GM18909 (cell line): ENCODE measurements around the gene ELOVL6.
"Not testable (repeated sequence)": the region's sequence is repeated elsewhere in the genome, so short reads cannot be mapped to it uniquely, and the experiment has no call there.

Experiments
- ATAC-seq: cut with Tn5 transposase; IDR thresholded peaks from one replicate; pipeline ENCODE4 v1.9.1; 2021; ENCODE audit warnings: mild to moderate bottlenecking; ENCODE audit not compliant: unreplicated experiment, poor library complexity

Gene ELOVL6

DNA sequence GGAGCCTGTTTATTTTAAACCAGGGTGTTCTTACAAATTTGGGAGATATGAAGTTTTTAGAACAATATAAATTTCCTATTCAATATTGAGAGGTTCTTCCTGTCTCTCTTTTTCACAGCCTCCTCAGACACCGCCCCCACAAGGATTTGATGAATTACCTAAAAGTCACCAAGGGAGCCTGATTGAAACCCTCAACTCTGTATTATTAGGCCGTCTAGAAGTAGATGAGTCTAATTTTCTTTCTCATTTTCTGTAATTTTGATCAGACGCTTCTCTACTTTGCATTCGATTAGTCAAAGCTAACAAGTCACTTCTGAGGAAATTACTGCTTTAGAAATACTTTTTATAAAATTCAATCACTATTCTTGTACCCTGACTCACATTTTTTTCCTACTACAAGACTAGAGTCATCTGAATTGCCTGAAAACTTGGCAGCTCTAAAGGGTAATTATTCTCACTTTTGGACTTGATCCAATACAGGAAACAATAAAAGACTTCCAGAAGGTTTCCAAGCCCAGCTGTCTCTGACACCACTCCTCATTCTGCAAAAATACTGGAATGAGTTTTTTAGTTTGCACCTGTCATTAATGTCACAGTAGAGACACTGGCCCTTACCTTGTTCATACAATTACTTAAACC, 111.2 kb downstream of the ELOVL6 start:
- ATAC-seq = no peak

- peak; percentile 58 for ATAC-seq
These were observed 113.3 kb downstream of the ELOVL6 start for GRCh38 chr4:110085131-110085530.

DNA sequence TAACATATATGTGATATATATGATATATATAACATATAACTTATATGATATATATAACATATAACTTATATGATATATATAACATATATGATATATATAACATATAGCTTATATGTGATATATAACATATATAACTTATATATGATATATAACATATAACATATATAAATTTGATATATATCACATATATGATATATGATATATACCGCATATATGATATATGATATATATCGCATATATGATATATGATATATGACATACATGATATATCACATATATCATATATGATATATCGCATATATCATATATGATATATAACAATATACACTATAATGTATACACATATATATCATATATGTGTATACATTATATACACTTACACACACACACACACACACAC, 114.3 kb downstream of the ELOVL6 start:
- ATAC-seq = no peak

- not testable (repeated sequence) for ATAC-seq
These were observed 120.3 kb downstream of the ELOVL6 start for GRCh38 chr4:110078148-110078547.

GRCh38 chr4:110076828-110077227, 121.6 kb downstream of the ELOVL6 start:
- ATAC-seq = not testable (repeated sequence)

GRCh38 chr4:110075891-110076290, 122.5 kb downstream of the ELOVL6 start:
- no peak for ATAC-seq

- peak; percentile 68 for ATAC-seq
These were observed 123.2 kb downstream of the ELOVL6 start for GRCh38 chr4:110075083-110075738.

DNA sequence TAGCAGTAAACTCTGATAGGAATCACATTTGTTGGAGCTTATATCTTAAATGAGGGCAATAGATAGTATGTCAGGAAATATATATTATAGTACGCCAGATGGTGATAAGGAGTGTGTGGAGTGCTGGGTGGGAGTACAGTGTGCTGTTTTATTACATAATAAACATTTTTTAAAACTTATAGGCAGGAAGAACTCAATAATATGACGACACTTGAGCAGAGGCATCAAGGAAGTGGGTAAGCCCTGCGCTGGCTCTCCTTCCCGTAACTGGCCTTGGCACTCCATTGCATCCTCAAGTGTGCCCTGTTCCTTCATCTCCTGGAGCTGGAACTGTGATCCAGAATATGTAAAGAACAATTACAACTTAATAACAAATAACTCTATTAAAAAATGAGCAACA, 123.8 kb downstream of the ELOVL6 start:
- ATAC-seq = no peak

DNA sequence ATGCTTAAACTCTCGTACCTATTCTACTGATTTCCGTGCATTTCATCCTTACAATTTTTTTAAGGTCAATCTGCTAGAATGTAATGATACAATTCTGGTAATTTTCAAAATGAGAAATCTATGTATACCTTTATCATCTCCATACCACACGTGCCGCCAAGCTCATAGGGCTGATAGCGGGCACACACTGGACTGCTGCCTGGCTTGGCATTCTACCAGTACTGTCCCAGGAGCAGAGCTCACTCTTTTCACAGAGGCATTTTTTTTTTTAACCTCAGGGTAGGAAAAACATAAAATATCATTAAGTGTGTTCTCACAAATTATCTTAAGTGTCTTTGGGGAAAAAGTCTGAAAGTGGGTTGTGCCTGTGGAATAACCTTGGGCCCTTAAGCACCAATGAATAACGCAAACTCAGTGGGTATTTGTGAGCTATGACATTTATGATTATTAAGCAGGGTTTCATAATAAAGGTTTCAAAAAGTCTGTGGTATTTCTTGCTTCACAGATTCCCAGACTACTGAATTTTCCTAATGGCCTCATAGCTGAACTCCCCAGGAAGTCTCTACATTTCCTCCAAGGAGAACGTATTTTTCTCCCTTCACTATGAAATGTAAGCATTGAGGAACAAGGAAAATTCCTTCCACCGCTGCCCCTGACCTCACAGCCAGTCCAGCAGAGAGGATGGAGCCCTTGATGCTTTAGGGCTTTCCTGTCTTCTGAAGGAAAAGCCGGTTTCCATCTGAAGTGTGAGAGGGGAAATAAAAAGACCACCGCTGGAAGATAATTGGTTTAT, 125.2 kb downstream of the ELOVL6 start:
- ATAC-seq = no peak

DNA sequence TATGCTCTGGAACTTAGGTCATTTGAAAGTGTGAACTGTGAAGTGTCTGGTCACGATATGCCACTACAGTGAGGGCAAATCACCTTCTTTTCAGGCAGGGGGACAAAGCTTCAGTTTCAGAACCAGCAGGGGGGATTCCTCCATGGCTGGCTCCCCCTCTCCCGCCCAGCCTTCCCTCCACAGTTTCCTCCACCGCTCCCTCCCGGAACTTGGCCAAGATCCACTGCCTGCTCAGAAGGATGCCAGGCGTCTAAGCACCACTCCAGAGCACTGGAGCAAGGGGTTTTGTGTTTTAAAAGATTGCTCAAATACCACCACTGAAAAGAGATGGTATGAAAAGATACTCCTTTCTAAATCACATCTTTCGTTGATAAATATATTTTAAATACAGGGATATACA, 126.9 kb downstream of the ELOVL6 start:
- ATAC-seq = no peak

- no peak for ATAC-seq
These were observed 130.2 kb downstream of the ELOVL6 start for GRCh38 chr4:110068248-110068647.

DNA sequence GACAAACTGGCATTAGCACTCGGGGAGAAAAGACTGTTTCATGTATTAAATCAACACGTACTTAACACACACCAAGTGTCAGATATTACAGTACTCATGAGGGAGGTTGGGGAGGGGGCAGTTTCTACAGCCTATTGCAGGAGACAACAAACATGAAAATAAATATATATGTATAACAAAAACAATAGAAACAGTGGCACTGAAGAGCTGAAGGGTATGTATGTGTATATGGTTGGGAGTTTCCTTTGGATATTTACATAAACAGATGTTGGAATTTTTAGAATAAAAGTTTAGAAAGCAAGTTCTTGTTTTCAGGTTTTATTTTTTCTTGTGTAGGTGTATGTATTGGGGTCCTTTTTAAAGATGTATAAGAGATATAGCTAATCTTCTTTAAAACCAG, 133.5 kb downstream of the ELOVL6 start:
- no peak for ATAC-seq

- ATAC-seq = no peak
These were observed 134.1 kb downstream of the ELOVL6 start for GRCh38 chr4:110064295-110064694.

DNA sequence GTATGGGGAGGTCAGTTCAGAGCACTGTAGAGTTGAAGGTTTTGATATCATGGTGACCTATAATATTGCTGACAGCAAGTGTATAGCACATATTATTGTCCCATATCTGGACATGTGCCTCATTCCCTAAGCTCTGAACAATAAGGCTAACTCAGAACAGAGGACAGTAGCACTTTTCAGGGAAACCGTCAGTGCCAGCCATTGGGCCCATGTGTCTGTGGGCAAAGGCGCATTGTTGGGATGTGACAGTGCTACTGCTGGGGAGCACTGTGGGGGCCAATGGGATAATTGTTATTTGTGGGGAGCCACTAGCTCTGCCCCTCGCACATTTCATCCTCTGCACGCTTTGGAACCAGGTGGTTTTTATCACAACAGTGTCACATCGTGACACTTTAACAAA, 136.2 kb downstream of the ELOVL6 start:
- no peak for ATAC-seq

- no peak for ATAC-seq
These were observed 137.3 kb downstream of the ELOVL6 start for GRCh38 chr4:110061076-110061475.

DNA sequence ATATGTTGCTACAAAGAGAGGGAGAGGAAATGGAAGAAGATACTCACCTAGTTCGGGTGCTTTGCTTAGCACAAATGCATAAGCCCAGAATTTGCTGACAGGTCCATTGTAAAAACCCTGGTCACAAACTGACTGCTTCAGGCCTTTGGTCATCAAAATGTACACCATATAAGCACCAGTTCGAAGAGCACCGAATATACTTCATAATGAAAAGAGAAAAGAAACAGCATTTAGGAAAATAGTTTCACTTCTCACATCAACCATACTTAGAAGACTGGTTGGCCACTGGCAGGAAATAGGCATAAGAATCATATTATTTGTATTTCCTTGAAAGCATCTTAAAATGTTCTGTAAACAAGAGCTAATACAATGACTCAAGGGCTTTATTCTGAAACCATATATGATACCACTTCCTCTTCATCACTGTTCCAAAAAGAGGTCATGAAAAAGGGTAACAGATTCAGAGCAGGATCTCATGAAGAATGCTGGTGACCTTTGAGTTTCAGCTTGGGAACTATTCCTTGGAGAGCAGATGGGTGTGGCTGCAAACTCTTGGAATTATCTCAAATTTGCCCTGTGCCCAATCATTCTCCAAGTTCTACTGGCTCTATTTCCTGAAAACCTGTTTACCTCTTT, 138.7 kb downstream of the ELOVL6 start:
- peak; percentile 87 for ATAC-seq

GRCh38 chr4:110058677-110059076, 139.7 kb downstream of the ELOVL6 start:
- no peak for ATAC-seq

- peak; percentile 82 for ATAC-seq
These were observed 143.2 kb downstream of the ELOVL6 start for GRCh38 chr4:110055158-110055768.

DNA sequence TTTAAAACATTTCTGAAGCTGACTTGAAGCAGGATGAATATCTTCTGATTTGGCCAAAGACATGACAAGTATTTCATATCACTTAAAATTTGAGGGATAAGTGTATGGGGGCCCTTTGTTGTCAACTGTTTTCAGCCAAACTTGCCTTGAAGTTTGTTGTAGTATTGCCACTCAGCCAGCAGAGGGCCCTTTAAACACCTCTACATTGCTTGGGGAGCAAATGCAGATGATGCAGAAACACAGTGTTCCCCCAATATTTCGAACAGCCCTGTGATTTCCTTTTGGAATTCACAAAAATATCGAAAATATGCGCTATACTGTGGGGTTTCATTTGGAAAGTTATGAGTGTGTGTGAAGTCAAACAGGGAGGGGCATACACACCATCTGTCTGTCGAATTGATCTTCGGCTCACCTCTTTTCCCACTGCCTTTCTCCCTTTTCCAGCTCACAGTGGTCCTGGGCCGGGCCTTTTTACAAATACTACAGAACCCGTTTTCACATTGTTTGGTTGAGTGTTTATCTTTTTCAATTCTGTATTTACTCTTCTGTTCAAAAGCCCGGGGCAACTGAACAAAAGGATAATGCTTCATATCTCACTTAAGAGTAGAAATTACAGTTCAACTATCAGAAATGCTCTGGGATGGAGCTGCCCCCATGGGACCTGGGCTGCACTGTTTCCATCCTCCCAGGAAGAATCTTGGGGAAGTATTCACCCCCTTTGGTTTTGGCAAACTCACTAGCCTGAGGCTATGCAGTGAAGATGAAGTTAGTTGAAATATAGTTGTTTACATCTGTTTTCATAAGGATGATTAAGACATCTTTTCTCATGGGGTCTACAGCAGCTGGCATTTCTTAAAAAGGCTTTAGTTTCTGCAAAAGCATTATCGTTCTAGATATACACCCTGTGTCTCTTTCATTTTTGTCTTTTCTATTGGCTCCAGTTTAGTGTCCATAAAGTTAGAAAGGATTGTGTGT, 148.2 kb downstream of the ELOVL6 start:
- ATAC-seq = peak; percentile 54
